GM18870 (cell line): ENCODE data around the gene FEN1.

ENCODE experiments used
- ATAC-seq: cut with Tn5 transposase; IDR thresholded peaks from one replicate; pipeline ENCODE4 v1.9.1; 2021; ENCODE audit warnings: moderate library complexity; ENCODE audit not compliant: unreplicated experiment

The FEN1 gene

DNA sequence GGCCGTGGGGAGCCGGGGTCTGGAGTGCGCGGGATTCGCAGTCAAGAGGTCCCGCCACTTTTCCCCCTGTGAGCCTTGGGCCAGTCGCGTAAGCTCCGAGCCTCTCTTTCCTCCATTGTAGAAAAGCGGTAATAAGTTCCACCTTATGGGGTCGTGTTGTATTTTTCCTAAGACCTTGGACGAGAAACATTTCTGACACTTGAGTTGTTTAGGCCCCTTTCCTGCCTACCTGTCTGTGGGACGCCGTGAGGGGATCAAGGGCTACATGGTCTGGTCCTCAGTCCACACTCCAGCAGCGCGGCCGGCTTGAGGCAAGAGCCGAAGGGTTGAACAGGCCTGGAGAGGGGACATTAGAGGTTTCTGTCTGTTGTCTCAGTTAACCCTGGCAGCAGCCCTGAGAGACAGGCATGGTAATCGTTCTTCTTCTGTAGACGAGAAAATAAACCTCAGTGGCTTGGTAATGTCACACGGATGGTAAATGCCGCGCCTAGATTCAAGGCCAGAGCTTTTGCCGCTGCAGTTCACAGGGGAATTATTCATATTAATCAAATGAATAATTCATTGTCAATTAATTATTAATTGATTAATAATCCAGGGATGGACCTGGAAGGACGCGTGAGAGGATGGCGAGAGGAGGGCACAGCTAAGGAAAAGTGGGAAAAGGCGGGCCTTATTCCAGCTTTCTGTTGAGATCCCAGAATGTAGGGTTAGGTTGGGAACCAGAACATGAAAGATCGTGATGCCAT is 545 bp downstream of the FEN1 start:
- peak; percentile 16 for ATAC-seq

DNA sequence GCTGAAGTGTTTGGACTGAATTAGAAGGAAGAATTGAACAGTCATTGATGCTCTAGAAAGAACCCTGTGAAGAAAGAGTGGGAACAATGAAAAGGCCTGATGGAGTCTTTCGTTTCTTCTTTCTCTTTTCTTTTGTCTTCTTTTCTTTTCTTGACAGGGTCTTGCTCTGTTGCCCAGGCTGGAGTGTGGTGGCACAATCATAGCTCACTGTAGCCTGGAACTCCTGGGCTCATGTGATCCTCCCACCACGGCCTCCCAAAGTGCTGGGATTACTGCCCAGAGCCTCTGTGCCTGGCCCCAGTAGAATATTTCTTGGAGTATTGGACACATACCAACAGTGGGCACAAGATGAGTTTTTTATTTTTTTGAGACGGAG is 1.1 kb downstream of the FEN1 start:
- no peak for ATAC-seq

DNA sequence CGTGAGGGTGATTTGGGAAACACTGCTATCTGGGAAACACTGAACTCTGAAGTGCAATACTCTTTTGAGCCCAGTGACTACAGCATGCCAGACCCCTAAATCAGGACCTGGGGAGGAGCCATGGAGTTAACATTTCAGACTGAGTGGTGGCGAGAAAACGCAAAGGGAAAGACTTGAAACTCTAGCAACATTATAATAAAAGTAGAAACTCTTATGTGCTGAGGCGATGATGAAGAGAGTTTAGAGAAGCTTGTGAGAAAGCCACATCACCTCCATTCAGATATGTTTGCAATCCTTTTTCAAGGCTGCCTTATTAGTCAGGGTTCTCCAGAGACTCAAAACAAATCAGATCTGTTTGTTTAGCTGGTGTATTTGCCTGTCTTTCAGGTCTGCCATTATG is 1.9 kb downstream of the FEN1 start:
- ATAC-seq, result no peak

DNA sequence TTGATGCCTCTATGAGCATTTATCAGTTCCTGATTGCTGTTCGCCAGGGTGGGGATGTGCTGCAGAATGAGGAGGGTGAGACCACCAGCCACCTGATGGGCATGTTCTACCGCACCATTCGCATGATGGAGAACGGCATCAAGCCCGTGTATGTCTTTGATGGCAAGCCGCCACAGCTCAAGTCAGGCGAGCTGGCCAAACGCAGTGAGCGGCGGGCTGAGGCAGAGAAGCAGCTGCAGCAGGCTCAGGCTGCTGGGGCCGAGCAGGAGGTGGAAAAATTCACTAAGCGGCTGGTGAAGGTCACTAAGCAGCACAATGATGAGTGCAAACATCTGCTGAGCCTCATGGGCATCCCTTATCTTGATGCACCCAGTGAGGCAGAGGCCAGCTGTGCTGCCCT is 2.7 kb downstream of the FEN1 start:
- ATAC-seq, result no peak

DNA sequence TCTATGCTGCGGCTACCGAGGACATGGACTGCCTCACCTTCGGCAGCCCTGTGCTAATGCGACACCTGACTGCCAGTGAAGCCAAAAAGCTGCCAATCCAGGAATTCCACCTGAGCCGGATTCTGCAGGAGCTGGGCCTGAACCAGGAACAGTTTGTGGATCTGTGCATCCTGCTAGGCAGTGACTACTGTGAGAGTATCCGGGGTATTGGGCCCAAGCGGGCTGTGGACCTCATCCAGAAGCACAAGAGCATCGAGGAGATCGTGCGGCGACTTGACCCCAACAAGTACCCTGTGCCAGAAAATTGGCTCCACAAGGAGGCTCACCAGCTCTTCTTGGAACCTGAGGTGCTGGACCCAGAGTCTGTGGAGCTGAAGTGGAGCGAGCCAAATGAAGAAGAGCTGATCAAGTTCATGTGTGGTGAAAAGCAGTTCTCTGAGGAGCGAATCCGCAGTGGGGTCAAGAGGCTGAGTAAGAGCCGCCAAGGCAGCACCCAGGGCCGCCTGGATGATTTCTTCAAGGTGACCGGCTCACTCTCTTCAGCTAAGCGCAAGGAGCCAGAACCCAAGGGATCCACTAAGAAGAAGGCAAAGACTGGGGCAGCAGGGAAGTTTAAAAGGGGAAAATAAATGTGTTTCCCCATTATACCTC is 3.3 kb downstream of the FEN1 start:
- ATAC-seq, result no peak

DNA sequence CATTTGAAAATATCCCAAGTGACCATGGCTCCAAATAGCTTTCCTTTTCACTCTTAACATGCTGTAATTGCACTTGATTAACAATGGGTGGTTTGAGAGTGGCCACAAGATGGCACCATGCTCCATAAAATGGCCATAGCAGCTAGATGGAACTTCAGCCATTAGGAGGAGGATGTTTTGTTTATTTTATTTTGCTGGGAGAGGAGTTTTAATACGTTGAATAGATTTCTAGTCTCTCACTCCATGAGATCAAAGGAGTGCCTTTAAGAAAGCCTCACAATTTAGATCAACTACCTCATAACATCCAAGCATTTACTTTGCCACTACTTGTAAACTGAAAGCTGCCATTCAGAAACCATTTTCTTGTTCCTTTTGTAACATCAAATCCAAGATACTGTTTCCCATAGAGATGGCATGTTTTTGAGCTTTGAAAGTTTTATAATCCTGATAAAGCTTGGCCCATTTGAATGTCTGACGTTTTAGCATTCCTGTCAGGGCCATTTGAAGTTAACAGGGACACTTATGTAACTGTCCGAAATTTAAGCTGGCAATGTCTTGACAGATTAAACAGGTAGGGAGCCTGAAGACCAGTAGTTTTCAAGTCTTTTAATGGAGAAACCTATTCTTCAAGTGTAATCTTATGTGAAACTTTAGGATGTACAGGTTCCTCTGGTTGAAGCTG is 4.7 kb downstream of the FEN1 start:
- no peak for ATAC-seq

DNA sequence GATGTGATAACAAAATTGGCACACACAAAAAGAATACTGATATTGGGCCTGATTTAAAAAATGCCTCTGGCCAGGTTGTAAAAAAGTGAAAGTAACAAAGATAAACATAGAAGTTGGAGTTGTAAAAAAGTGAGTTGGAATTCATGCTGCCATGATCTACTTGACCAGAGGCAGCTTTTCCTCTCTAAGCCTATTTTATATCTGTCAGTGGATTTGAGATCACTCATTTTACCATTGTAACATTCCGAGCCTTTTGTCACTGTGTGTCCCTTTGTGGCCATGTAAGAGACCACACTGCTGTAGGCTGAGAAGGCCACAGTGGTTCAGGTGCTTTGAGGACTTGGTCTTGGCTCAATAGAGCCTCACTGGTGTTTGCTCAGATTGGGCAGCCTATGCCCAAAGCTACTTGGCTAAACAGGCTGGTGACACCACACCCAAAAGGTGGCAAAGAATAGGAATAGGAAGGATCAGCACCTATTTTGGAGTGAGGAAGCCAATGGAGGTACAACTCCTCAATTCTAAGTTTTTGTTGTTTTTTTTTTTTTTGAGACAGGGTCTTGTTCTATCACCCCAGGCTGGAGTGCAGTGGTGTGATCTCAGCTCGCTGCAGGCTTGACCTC is 7.1 kb downstream of the FEN1 start:
- ATAC-seq, result no peak

DNA sequence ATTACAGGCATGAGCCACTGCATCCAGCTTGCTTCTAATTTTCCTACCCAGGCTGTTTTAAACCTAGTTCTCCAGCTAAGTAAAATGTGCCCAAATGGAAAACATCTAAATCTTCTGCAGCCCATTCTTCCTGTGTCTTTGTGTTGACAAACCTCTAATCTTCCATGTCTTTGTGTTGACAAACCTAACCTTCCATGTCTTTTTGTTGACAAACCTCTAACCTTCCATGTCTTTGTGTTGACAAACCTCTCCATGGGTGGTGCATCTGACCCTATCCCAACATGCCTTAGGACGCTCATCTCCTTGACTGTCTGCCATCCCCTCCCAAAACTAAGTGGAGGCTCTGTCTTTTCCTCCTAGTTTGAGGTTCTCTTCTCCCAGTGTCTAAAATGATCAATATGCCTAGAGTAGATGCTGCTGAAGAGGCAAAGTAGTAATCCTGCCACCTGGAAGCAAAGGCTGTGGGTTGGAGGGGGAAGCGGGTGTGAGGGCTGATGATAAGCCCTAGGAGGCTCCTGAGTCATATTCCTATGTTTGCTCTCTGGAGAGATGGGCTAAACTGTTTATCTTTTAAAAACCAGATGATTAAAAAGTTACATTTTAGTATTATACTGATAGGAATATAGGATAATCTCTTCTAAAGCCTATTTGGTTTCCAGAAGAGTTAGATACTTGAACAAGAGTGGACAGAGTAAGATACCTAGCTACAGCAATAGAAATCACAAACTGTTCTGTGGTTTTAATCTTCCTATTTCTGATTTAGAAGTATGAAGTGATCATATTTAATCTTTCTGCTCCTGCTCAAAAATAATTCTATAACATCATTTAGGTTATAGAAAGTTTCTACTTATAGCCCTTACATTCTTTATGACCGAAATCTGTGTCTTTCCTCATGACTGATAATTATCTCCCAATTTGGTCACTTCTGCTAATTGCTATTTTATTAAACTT is 7.9 kb downstream of the FEN1 start:
- ATAC-seq, result no peak

DNA sequence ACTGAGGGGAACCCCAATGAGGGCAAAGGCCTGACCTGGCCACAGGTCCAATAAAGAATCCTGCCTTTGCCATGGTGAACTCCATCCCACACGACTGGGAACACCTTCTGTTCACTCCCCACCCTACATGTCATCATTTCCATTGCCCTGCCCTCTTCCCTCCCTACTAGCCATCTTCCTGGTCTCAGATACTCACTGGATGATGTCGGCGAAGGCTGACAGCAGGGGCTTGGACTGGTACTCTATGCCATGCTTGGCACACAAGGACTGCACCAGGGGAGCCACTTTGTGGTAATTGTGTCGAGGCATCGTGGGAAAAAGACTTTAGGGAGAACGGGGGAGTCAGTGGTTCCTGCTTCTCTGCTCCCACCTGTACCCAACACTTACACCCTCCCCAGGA is 9.9 kb downstream of the FEN1 start:
- ATAC-seq, result no peak

DNA sequence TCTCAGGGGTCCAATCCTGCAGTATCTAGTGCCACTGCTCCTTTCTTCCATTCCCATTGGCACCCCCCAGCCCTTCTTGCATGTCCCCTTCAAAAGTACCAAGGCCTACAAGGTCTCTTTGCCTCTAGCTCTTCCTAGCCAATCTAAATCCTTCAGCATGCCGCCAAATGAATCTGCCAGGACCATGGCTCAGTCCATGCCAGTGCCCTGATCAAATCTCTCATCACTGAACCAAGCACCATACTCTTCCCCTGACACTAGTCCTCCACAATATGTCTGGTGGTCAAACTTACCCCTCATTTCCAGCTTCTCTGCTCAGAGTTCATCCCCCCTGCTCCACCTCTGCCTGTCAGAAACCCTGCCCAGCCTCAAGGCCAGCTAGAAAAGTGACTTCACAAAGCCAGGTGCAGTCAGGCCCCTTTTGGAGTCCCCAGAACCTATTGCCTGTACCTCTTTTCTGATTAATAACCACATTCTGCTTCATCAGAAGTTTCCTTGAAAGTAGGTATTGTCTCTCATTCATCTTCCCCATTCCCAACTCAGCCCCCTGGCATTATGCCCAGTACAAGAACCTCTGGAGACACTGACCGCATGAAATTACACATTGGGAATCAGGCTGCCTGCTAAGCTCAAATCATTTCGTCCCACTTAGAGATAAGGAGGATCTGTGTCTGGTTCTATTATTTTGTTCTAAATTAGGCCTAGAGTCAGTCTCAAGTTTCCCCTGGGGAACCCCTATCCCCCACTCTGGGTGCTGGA is 11.4 kb downstream of the FEN1 start:
- no peak for ATAC-seq

DNA sequence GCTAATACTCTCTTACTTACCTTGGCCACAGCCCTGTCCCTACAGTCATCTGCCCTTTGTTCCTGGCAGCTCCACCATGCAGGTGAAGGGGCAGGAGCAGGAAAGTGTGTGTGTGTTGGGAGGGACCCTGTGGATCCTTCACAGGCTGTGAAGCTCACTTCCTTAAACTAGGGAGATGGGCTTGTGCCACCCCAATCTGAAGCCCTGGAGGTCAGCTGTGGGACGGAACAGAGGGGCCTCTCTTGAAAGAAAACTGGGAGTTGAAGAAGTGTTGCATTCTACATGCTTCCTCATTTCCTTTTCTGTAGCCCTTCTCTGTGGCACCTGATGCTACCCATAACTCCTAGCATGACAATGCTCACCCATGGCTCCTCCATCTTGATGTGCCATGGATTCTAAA is 12.4 kb downstream of the FEN1 start:
- ATAC-seq, result no peak

DNA sequence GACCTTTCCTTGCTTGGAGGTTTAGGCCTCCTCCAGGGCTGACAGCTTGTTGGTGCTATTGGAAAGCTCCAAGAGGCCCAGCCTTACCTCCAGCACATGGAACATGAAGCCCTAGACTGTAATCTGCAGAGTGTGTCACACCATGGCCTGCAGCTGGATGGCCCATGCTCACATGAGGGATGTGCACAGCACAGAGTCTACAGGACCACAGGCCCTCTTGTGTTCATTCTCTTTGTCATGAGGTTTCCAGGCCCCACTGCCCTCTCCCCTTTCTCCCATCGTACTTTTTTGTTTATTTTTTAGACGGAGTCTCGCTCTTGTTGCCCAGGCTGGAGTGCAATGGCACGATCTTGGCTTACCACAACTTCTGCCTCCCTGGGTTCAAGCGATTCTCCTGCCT is 14.1 kb downstream of the FEN1 start:
- ATAC-seq, result no peak

DNA sequence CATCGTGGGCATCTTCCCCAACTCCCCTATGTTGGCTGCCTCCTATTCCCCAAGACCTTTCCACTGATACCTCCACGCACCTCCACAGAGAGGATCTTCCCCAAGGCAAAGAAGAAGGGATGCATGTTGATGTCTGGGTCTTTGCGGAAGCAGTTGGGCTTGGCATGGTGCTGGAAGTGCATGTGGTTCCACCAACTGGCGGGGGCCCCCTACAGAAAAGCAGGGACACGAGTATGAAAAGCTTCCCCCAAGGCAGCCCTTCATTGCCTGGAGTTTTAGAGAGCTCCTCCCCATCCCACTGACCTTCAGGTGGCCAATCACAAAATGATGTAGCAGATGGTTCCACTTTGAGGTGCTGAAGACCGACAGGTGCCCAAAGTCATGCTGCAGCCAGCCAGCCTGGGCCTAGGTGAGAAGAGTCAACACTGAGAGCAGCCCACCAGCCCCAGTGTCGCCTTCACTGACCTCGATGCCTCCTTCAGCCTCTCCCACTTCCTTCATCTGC is 18.0 kb downstream of the FEN1 start:
- no peak for ATAC-seq

DNA sequence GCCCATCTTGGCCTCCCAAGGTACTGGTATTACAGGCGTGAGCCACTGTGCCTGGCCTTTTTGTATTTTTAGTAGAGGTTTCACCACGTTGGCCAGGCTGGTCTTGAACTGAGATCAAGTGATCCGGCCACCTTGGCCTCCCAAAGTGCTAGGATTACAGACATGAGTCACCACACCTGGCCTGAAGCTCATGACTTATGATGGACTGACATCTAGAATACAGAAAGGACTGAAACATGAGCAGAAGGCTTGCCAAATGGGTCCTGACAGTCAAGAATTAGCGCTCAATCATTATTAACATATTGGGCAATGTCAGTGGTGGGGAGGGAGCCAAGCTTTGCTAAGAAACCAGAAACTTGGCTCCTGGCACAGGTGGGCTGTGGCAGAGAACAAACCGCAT is 19.1 kb downstream of the FEN1 start:
- no peak for ATAC-seq

DNA sequence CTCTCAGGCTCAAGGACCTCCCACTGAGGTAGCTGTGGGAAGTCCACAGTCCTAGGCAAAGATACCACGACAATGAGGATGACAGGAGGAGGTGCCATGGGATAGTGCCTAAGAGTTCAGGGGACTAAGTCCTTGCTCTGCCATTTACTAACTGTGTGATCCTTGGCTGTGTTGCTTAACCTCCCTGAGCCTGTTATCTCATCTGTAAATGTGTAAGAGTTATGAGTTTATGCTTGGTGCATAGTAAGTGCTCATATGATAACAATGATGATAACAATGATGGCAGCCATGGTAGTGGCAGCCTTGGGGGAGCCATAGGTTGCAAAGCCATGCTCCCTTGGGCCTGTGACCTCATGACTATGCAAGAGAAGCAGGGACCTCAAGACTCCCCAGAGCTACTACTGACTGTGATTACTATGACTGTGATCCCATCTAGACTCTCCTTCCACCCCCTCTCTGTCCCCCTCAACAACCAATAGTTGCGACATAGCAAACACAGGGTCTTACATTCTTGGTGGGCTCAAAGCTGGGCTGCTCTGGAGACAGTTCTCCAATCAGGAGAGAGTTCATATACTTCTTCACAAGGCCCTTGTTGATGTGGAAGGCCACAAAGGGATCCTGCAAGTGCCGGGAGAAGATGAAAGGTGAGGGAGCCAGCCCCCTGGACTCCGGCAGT is 20.2 kb downstream of the FEN1 start:
- ATAC-seq, result no peak

DNA sequence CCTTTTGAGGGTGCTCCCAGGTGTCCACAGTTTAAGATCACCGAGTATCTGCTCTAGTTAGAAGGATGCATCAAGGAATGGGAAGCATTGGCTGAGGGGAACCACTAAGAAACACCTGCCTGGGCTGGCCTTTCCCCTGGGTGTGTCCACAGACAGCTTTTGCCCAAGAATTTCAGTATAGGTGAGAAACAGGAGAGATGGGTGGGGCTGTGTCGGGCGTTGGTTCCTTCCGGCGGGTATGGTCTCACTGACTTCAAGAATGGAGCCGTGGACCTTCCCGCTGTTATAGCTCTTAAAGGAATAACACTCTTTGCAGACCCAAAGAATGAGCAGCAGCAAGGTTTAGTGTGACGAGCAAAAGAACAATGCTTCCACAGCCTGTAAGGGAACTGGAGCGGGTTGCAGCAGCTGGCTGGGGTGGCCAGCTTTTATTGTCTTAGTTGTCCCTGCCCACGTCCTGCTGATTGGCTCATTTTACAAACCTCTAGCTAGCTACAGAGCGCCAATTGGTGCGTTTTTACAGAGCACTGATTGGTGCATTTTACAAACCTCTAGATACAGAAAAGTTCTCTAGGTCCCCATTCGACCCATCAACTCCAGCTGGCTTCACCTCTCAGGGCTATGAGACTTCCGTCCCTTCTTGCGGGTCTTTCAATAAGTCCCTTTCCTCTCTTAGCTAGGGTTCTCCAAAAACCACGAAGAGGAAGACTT is 21.7 kb downstream of the FEN1 start:
- no peak for ATAC-seq

DNA sequence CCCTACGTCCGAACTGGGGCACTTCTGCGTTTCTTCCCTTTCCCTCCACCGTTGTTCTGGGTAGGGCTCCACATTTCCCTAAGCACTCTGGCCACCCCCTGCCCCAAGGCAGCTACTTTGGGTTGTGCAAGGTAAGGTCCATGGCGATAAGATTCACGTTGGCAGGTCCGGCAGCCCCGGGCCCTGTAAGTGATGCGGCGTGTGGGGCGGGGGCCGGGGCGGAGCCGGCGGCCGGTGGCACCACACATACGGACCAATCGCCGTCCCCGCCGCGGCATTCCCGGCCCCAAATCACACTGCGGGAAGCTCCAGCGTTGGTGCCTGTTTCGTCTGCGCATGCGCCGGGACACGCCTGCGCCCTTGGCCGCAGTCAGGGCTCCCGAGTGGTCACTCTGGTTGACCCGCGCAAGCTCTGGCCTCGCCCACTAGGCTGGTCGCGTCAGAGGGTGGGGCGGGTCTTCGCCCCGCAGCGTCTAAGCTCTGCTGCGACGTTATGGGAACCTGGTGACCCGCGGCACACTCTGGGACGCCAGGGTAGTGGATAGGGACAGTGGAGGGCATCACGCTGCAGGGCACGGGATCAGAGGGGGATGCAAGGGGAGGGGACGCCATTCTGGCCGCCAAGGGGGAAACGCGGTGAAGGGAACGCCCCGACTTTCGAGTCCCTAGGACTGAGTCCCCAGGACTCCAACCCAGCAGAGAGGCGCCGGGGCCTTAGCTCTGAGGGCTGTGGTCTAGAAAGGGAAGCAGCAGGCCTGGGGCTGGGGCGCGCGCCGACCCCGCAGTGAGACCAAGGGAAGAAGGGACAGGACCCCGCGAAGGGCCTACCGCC is 22.5 kb downstream of the FEN1 start:
- ATAC-seq, result no peak
